Skeletal muscle tissue (tissue), 4 donors: ENCODE data around the gene PMM1. TPM values are rescaled to one million over a fixed set of nuclear protein-coding genes. Genes with fewer than 3 reads are reported as not detected.
"Not testable (repeated sequence)": the region's sequence is repeated elsewhere in the genome, so short reads cannot be mapped to it uniquely, and the experiment has no call there.

ENCODE experiments used
- H3K27ac ChIP-seq: one replicate; pipeline ENCODE4 v1.7.0; 2013; ENCODE audit warnings: mild to moderate bottlenecking, low read depth, low read length, inconsistent platforms
- H3K27me3 ChIP-seq, 3 donors: one replicate each; pipeline ENCODE4 v1.7.0; 2013; ENCODE audit warnings: low read length in 3 of 3; ENCODE audit not compliant: control insufficient read depth in 3 of 3, insufficient read depth in 3 of 3
- H3K36me3 ChIP-seq, 3 donors: one replicate each; pipeline ENCODE4 v1.7.0; 2013; ENCODE audit warnings: low read length in 3 of 3; ENCODE audit not compliant: control insufficient read depth in 3 of 3, insufficient read depth in 3 of 3
- H3K4me1 ChIP-seq, 3 donors: one replicate each; pipeline ENCODE4 v1.7.0; 2013; ENCODE audit warnings: low read length in 3 of 3, mild to moderate bottlenecking in 3 of 3; ENCODE audit not compliant: control insufficient read depth in 3 of 3, insufficient read depth in 3 of 3
- H3K4me3 ChIP-seq, 3 donors: one replicate each; pipeline ENCODE4 v1.7.0; 2013; ENCODE audit warnings: low read length in 3 of 3
- H3K9ac ChIP-seq, 3 donors: one replicate each; pipeline ENCODE4 v1.7.0; 2013; ENCODE audit warnings: low read length in 3 of 3, mild to moderate bottlenecking in 3 of 3, moderate library complexity in 2 of 3, low read depth in 1 of 3
- H3K9me3 ChIP-seq, 3 donors: one replicate each; pipeline ENCODE4 v1.7.0; 2013; ENCODE audit warnings: low read length in 3 of 3; ENCODE audit not compliant: control insufficient read depth in 3 of 3
- total RNA-seq: library from RNA; depleted of rRNA; stranded (reverse); fragments of >200 nt; gene quantifications from one replicate; pipeline ENCODE4 v1.2.3, GENCODE V29; 2014
- donor health status: Osteomylitis.

PMM1 gene
- 10.4 TPM for total RNA-seq

DNA sequence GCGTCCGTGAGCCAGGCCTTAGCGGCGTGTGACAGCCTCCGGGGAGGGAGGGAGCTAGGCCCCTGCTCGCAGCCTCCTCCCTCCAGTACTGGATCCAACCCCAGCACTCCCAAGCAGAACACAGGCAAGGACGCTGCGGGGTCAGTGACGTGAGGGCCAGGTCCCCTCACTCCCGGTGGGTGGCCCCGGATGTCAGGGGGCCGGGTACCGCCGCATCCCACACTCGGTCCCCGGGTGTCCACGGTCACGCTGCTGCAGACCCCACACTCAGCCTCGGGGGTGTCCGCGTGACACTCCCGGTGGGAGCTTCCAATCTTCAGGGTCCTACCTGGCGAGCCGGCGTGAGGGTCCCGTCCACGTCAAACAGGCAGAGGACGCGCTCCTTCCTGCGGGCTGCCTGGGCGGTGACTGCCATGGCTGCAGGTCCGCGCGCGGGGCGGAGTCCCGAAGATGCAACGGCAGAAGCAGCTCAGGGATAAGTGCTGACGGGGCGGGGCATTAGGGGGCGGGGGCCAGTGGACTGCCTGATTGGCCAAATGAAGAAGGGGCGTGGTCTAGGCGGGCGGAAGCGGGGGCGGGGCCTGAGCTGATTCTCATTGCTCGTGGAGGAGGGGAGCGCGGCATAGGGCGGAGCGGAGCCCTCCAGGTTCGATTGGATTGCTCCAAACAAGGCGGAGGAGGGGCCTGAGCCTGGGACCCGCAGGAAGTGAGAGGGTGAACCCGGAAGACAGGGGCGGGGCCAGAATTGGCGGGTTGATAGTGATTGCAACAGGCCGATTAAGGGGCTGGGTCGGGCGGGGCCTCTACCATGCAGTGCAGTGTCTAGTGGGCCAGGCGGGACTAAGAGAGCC, at the start of gene PMM1:
Gene PMM1, minus strand, starts transcription at position 450 of the 851 bp plus-strand sequence. Its CDS starts 35 bp downstream, at position 415.
- peak within 1 kb of the TSS; percentile 90 to 93 (median 91) for H3K4me3 ChIP-seq
- peak within 1 kb of the TSS; percentile 40 for H3K27ac ChIP-seq
- H3K27me3 ChIP-seq = no peaks in the 10 kb centered on the region

DNA sequence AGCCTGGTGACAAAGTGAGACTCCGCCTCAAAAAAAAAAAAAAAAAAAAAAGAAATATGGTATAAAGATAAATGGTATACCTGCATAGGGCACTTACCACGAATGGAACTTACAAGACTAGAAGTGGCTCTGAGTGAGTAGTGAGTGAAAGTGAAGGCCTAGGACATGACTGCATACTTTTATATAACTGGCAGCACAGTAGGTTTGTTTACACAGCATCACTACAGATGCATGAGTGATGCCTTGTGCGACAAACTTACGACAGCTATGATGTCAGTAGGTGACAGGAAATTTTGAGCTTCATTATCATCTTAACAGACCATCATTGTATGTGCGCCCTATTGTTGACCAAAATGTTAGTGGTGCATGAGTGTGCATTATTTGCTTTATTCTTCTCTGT, 49.1 kb upstream of the PMM1 start:
- Histone ChIP-seq H3K27ac (no peak overlapping the region), H3K4me3 (no peak overlapping the region), H3K36me3 (peaks cover 41 to 62% (median 57%) of the 10 kb centered on the region in 3 donors), H3K9ac (no peak overlapping the region), H3K27me3 (no peaks in the 10 kb centered on the region), H3K9me3 (no peaks in the 10 kb centered on the region), H3K4me1 (peaks cover 0 to 4% (median 0%) of the 10 kb centered on the region in 3 donors)

More for the DNA sequence above, at the start of gene PMM1:
- peaks cover 8 to 13% (median 10%) of the 10 kb centered on the region in 3 donors for H3K4me1 ChIP-seq
- H3K9ac ChIP-seq = peak within 1 kb of the TSS; percentile 76 to 91 (median 79)
- peaks cover 0 to 2% (median 0%) of the 10 kb centered on the region in 3 donors for H3K36me3 ChIP-seq
- H3K9me3 ChIP-seq = no peaks in the 10 kb centered on the region

DNA sequence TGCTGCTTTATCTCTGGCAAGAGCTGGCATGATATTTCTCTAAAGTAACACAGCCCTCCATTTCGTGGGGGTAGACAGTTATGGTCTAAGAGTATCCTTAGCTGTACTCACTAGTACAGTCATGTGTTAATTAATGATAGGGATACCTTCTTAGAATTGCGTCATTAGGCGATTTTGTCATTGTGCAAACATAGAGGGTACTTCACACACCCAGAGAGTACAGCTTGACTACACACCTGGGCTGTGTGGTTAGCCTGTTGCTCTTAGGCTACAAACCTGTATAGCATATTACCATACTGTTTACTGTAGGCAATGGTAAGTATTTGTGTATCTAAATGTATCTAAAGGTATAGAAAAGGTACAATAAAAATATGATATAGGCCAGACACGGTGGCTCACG, 48.5 kb upstream of the PMM1 start:
- no peaks in the 10 kb centered on the region for H3K9me3 ChIP-seq
- peaks cover 41 to 62% (median 58%) of the 10 kb centered on the region in 3 donors for H3K36me3 ChIP-seq
- no peak overlapping the region for H3K9ac ChIP-seq
- no peaks in the 10 kb centered on the region for H3K27me3 ChIP-seq
- no peak overlapping the region for H3K4me3 ChIP-seq
- H3K4me1 ChIP-seq = peaks cover 0 to 4% (median 0%) of the 10 kb centered on the region in 3 donors
- H3K27ac ChIP-seq = no peak overlapping the region

DNA sequence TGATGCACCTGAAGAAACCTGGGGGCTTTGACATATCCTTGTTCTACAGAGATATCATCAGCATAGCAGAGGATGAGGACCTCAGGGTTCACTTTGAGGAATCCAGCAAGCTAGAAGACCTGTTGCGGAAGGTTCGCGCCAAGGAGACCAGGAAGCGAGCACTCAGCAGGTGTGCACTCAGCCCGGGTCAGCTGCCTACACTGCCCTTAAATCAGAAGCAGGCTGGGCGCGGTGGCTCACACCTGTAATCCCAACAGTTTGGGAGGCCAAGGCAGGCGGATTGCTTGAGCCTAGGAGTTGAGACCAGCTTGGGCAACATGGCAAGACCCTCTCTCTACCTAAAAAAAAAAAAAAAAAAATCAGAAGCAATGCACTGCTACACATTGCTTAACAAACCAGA, 48.0 kb upstream of the PMM1 start:
- H3K4me1 ChIP-seq, H3K27ac ChIP-seq, H3K9ac ChIP-seq, H3K27me3 ChIP-seq, H3K4me3 ChIP-seq, H3K9me3 ChIP-seq: not testable (repeated sequence)
- peaks cover 39 to 59% (median 58%) of the 10 kb centered on the region in 3 donors for H3K36me3 ChIP-seq

DNA sequence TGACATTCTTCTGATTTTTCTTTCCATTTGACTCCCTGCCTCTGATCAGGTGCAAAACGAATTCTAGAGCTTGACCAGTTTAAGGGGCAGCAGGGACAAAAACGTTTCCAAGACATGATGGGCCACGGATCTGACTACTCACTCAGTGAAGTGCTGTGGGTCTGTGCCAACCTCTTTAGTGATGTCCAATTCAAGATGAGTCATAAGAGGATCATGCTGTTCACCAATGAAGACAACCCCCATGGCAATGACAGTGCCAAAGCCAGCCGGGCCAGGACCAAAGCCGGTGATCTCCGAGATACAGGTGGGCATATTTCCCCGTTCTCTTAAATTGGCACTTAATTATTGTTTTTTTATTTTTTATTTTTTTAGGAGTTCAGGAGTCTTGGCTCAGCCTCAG, 46.8 kb upstream of the PMM1 start:
- peaks cover 33 to 49% (median 48%) of the 10 kb centered on the region in 3 donors for H3K36me3 ChIP-seq
- no peaks in the 10 kb centered on the region for H3K27me3 ChIP-seq
- no peak overlapping the region for H3K9ac ChIP-seq
- H3K4me3 ChIP-seq = no peak overlapping the region
- H3K4me1 ChIP-seq = peaks cover 0 to 4% (median 0%) of the 10 kb centered on the region in 3 donors
- H3K9me3 ChIP-seq = no peaks in the 10 kb centered on the region
- H3K27ac ChIP-seq = no peak overlapping the region

DNA sequence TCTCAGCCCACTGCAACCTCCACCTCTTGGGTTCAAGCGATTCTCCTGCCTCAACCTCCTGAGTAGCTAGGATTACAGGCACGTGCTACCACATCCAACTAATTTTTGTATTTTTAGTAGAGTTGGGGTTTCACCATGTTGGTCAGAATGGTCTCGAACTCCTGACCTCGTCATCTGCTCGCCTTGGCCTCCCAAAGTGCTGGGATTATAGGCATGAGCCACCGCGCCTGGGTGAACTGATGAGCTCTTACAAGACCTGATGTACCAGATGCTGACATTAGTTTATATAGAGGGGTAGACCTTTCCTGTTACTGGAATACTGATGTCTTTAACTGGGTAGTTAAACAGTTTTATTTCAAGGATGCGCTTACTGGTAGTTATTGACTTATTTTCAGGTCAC, 45.0 kb upstream of the PMM1 start:
- H3K4me3 ChIP-seq, H3K9ac ChIP-seq, H3K27ac ChIP-seq, H3K4me1 ChIP-seq, H3K27me3 ChIP-seq, H3K9me3 ChIP-seq: not testable (repeated sequence)
- peaks cover 27 to 42% (median 42%) of the 10 kb centered on the region in 3 donors for H3K36me3 ChIP-seq

DNA sequence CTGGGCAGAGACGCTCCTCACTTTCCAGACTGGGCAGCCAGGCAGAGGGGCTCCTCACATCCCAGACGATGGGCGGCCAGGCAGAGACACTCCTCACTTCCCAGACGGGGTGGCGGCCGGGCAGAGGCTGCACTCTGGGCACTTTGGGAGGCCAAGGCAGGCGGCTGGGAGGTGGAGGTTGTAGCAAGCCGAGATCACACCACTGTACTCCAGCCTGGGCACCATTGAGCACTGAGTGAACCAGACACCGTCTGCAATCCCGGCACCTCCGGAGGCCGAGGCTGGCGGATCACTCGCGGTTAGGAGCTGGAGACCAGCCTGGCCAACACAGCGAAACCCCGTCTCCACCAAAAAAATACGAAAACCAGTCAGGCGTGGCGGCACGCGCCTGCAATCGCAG, 42.0 kb upstream of the PMM1 start:
- H3K9ac ChIP-seq, H3K4me1 ChIP-seq, H3K27ac ChIP-seq, H3K9me3 ChIP-seq, H3K4me3 ChIP-seq, H3K27me3 ChIP-seq: not testable (repeated sequence)
- peaks cover 28 to 42% (median 41%) of the 10 kb centered on the region in 3 donors for H3K36me3 ChIP-seq

DNA sequence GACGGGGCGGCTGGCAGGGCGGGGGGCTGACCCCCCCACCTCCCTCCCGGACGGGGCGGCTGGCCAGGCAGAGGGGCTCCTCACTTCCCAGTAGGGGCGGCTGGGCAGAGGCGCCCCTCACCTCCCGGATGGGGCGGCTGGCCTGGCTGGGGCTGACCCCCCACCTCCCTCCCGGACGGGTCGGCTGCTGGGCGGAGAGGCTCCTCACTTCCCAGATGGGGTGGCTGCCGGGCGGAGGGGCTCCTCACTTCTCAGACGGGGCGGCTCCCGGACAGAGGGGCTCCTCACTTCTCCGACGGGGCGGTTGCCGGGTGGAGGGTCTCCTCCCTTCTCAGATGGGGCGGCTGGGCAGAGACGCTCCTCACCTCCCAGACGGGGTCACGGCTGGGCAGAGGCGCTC, 41.5 kb upstream of the PMM1 start:
- not testable (repeated sequence) for H3K4me1 ChIP-seq, H3K4me3 ChIP-seq, H3K9me3 ChIP-seq, H3K27me3 ChIP-seq, H3K27ac ChIP-seq, H3K9ac ChIP-seq
- peaks cover 23 to 40% (median 36%) of the 10 kb centered on the region in 3 donors for H3K36me3 ChIP-seq

DNA sequence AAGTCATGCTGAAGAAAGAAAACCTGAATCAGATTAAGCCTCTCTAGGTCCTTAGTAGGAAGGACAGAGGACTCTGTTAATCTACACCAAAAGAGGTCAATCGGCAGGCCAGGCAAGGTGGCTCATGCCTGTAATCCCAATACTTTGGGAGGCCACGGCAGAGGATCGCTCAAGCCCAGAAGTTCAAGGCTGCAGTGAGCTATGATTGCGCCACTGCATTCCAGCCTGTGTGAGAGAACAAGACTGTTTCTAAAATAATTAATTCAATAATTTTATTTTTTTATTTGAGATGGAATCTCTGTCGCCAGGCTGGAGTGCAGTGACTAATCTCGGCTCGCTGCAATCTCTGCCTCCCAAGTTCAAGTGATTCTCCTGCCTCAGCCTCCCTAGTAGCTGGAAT, 35.9 kb upstream of the PMM1 start:
- H3K9me3 ChIP-seq = no peaks in the 10 kb centered on the region
- no peak overlapping the region for H3K9ac ChIP-seq
- peaks cover 26 to 51% (median 42%) of the 10 kb centered on the region in 3 donors for H3K36me3 ChIP-seq
- peaks cover 7 to 15% (median 10%) of the 10 kb centered on the region in 3 donors for H3K4me1 ChIP-seq
- no peak overlapping the region for H3K27ac ChIP-seq
- no peak overlapping the region for H3K4me3 ChIP-seq
- H3K27me3 ChIP-seq = no peaks in the 10 kb centered on the region

DNA sequence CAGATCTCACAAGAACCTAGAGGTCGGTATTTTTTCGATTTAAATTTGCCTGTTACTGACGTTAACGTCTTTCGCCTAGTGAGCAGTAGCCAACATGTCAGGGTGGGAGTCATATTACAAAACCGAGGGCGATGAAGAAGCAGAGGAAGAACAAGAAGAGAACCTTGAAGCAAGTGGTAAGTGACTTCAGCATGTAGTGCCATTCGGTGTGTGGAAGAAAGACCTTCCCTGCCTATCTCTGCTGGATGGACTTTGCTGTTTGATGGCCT, 32.2 kb upstream of the PMM1 start:
- peak overlapping the region; percentile 92 to 100 (median 99) for H3K4me3 ChIP-seq
- peaks cover 10 to 28% (median 18%) of the 10 kb centered on the region in 3 donors for H3K36me3 ChIP-seq
- H3K4me1 ChIP-seq = peaks cover 18 to 29% (median 19%) of the 10 kb centered on the region in 3 donors
- no peaks in the 10 kb centered on the region for H3K27me3 ChIP-seq
- peak overlapping the region; percentile 99 for H3K27ac ChIP-seq
- no peaks in the 10 kb centered on the region for H3K9me3 ChIP-seq
- peak overlapping the region; percentile 96 to 99 (median 99) for H3K9ac ChIP-seq
